Tibial nerve (tissue), 3 donors: ENCODE results near the gene KLHDC3.

Source experiments
- POLR2A ChIP-seq, 2 donors: fragments of 450-650 bp; IDR thresholded peaks; one replicate each; pipeline ENCODE4 v1.6.1; 2017; ENCODE audit warnings: antibody characterized with exemption in 2 of 2, mild to moderate bottlenecking in 2 of 2, moderate library complexity in 2 of 2
- TF ChIP-seq, protein P1 (sequence below), 5 experiments: fragments of 200-600 bp in 3 of 5; fragments of 450-650 bp in 2 of 5; sonication (generic) in 3 of 5; IDR thresholded peaks; one replicate each; pipeline ENCODE4 v1.5.1; 2016 to 2019; ENCODE audit warnings: antibody characterized with exemption in 5 of 5, mild to moderate bottlenecking in 3 of 5, moderate library complexity in 2 of 5

DNA sequence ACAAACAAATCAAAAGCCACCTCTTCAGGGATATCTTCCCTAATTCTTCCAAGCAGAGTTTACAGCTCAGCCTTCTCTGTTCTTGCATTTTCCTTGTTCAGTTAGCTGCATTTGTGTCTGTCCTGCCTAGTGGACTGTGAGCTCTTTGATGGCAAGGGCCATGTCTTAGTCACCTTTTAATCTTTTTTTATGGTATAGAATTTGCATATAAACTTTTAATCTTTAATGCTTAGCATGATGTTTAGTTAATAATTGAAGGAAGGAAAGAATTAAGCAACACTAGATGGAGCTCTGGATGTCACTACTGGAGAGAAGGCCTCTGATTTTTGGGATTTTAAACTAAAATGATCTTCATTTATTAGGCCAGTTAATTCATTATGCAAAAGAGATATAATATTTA is 17.5 kb upstream of the KLHDC3 start:
- TF ChIP-seq, protein P1, sequence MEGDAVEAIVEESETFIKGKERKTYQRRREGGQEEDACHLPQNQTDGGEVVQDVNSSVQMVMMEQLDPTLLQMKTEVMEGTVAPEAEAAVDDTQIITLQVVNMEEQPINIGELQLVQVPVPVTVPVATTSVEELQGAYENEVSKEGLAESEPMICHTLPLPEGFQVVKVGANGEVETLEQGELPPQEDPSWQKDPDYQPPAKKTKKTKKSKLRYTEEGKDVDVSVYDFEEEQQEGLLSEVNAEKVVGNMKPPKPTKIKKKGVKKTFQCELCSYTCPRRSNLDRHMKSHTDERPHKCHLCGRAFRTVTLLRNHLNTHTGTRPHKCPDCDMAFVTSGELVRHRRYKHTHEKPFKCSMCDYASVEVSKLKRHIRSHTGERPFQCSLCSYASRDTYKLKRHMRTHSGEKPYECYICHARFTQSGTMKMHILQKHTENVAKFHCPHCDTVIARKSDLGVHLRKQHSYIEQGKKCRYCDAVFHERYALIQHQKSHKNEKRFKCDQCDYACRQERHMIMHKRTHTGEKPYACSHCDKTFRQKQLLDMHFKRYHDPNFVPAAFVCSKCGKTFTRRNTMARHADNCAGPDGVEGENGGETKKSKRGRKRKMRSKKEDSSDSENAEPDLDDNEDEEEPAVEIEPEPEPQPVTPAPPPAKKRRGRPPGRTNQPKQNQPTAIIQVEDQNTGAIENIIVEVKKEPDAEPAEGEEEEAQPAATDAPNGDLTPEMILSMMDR (IDR thresholded peaks at IDR 0.05) = no peak
- no peak for TF ChIP-seq POLR2A (IDR thresholded peaks at IDR 0.05)
